Lower leg skin (tissue), 4 donors: ENCODE results near the gene AK6. TPM values are rescaled to one million over a fixed set of nuclear protein-coding genes. Genes with fewer than 3 reads are reported as not detected.

ENCODE experiments used
- DNase-seq, 2 donors: peaks; one replicate each; pipeline ENCODE4 v3.0.0-alpha.2; 2019; ENCODE audit warnings: low spot score in 2 of 2
- H3K4me3 ChIP-seq: fragments of 200-600 bp; sonication (generic); 2 replicates; pipeline ENCODE4 v1.5.1; 2017; ENCODE audit warnings: mild to moderate bottlenecking, low read depth; ENCODE audit not compliant: poor library complexity, severe bottlenecking
- CTCF ChIP-seq, 3 donors: fragments of 450-650 bp; IDR thresholded peaks; one replicate each; pipeline ENCODE4 v1.5.1; 2016; ENCODE audit warnings: antibody characterized with exemption in 3 of 3, mild to moderate bottlenecking in 3 of 3, moderate library complexity in 2 of 3
- POLR2A ChIP-seq, 2 donors: fragments of 450-650 bp; IDR thresholded peaks; one replicate each; pipeline ENCODE4 v1.6.1; 2016 to 2017; ENCODE audit warnings: antibody characterized with exemption in 2 of 2, mild to moderate bottlenecking in 1 of 2, moderate library complexity in 1 of 2
- WGBS, 2 donors: methylation state at CpG; one replicate each; pipeline ENCODE4 v1.1.5; 2018; 5-methylcytosine and 5-hydroxymethylcytosine counted together
- intact Hi-C: fragments of 100-400 bp; cut with DNase I; formaldehyde crosslinking; loops from one replicate; pipeline ENCODE4 v1.15.0; 2023; ENCODE audit warnings: low total_unique reads
- total RNA-seq, 4 donors: library from RNA; depleted of rRNA; stranded (reverse); fragments of >200 nt; gene quantifications; one replicate each; pipeline ENCODE4 v1.1.0, GENCODE V29; 2016

The AK6 gene
- total RNA-seq, 4 donors from 2014 or later: 10.5 to 19.1 (median 15.0) TPM

DNA sequence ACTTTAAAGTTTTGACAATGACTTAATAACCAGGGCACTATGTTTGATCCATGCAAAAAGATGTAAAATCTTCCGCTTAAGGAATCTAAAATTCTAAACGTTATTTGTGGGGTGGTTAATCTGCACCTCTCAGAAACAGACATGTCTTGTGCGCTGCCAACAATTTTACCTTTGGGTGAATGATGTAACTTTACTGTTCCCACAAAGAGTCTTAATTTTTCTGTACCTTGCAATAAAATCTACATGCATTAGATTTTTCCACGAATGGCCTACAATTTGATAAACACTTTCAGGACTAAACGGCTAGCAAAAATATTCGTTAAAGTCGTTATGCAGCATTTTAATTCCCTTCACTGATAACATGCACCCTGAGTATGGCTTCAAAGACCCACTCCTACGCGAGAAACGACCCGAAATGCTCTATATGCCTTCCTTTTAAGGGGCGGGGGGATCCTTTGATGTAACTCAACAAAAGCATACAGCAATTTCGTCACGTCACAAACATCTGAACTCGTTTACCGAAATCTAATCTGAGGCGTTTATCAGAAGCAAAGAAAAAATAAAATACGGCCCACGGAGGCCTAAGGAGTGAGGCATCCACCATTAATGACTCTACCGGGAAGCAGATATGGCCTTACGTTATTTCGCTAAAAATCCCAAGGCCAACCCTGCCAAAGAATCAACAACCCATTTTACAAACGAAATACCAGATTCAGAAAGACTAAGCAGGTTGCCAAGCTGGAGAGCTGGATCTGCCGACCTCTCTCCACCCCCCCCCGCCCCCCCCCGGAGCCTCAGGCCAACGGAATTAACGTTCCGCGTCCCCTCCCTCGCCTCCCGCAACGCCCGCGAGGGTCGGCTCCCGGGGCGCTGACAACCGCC lies 621 bp downstream of the AK6 start:
- TF ChIP-seq POLR2A (IDR thresholded peaks at IDR 0.05) (no peak), CTCF (IDR thresholded peaks at IDR 0.05) (no peak)
- DNase-seq: no peak
- WGBS, 2 donors: 2% methylated on average over 23 to 38 of the region's 39 CpGs
- H3K4me3 ChIP-seq: peak overlapping the region; percentile 61
- intact Hi-C loops: no loop called here

DNA sequence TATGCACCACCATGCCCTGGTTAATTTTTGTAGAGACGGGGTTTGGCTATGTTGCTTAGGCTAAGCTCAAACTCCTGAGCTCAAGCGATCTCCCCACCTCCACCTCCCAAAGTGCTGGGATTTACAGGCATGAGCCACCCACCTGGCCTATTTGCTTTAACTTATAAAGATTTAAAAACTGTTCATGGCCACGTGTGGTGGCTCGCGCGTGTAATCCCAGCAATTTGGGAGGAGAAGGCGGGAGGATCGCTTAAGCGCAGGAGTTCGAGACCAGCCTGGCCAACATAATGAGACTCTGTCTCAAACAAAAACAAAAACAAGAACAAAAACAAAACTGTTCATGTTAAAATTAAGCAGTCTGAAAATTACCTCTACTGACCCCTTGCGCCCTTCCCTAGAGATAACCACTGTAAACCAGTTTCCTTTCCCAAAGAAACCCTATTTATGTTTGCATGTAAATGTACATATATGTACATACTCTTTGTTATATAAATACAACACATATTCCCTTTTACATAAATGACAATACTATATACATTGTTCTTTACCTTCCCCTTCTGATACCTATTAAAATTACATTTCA lies 1.5 kb downstream of the AK6 start:
- intact Hi-C loops: no loop called here
- TF ChIP-seq POLR2A (IDR thresholded peaks at IDR 0.05) (no peak), CTCF (IDR thresholded peaks at IDR 0.05) (no peak)
- no peak for DNase-seq
- WGBS, 2 donors: 90 to 94% methylated on average over 11 of the region's 11 CpGs
- no peak overlapping the region for H3K4me3 ChIP-seq

GRCh38 chr5:69364850-69365249 lies 4.5 kb downstream of the AK6 start:
- TF ChIP-seq POLR2A (IDR thresholded peaks at IDR 0.05) (no peak), CTCF (IDR thresholded peaks at IDR 0.05) (no peak)
- DNase-seq: no peak
- H3K4me3 ChIP-seq: no peak overlapping the region
- intact Hi-C loops: no loop called here
- 49 to 52% methylated on average over 3 of the region's 3 CpGs for WGBS, 2 donors

GRCh38 chr5:69364414-69364813 lies 4.9 kb downstream of the AK6 start:
- no peak for TF ChIP-seq POLR2A (IDR thresholded peaks at IDR 0.05)
- intact Hi-C loops: no loop called here
- 53 to 55% methylated on average over 3 of the region's 3 CpGs for WGBS, 2 donors
- DNase-seq: no peak
- no peak overlapping the region for H3K4me3 ChIP-seq

- no peak for DNase-seq
- WGBS, 2 donors: 94 to 96% methylated on average over 1 of the region's 1 CpG
- no peak for TF ChIP-seq POLR2A (IDR thresholded peaks at IDR 0.05)
- no peak for TF ChIP-seq CTCF (IDR thresholded peaks at IDR 0.05)
- H3K4me3 ChIP-seq: no peak overlapping the region
- intact Hi-C loops: no loop called here
Measured at GRCh38 chr5:69360442-69360841, 8.9 kb downstream of the AK6 start.

- no peak for TF ChIP-seq POLR2A (IDR thresholded peaks at IDR 0.05)
- no peak for TF ChIP-seq CTCF (IDR thresholded peaks at IDR 0.05)
- intact Hi-C loops: no loop called here
- 90 to 92% methylated on average over 3 of the region's 3 CpGs for WGBS, 2 donors
- no peak overlapping the region for H3K4me3 ChIP-seq
- DNase-seq: no peak
Measured at GRCh38 chr5:69359699-69360098, 9.6 kb downstream of the AK6 start.
